A673 (cell line): Measurements from ENCODE around the gene INO80C.

ENCODE experiments used
- CTCF ChIP-seq: fragments of 300-800, 200-600 bp; sonication (generic); conservative IDR thresholded peaks from 2 replicates; pipeline ENCODE4 v1.5.1; 2017; ENCODE audit warnings: low read depth, mild to moderate bottlenecking, antibody characterized with exemption, low read length, moderate library complexity, mixed read lengths
- EZH2 ChIP-seq: fragments of 200-600 bp; sonication (generic); IDR thresholded peaks from 2 replicates; pipeline ENCODE4 v1.6.1; 2017; ENCODE audit warnings: borderline replicate concordance, low read depth, mild to moderate bottlenecking, mixed read lengths, antibody characterized with exemption, low read length; ENCODE audit not compliant: poor library complexity, severe bottlenecking

DNA sequence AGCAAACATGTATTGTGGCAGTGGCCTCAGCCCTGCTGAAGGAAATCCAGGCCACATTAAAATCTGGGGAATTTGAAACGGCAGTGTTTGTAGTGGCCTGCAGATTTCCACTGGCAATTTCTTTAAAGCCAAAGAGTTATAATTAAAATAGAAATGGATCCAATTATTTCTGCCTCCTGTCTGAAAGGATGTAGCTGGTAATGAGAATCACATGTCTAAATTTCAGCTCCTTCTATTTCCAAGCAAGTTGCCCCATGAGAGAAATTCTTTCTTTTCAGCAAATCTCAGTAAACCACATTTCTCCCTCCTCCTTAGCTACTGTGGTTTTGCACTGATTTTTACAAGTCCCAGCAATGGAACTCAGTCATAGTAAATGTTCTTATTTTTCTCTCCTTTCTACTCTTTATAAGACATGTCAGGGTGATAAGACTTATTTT, 65.2 kb downstream of the INO80C start:
- TF ChIP-seq CTCF = no peak
- TF ChIP-seq EZH2 = no peak
